Nephron progenitor cell (in vitro differentiated cells): Measurements from ENCODE around the gene RASAL2.

Experiments
- DNase-seq: peaks from one replicate; pipeline ENCODE4 v3.0.0; 2021
- H3K27ac Mint-ChIP-seq: 2 replicates; pipeline ENCODE4 v1.8.0; 2021; ENCODE audit warnings: mild to moderate bottlenecking, moderate library complexity, mixed read lengths
- H3K27me3 Mint-ChIP-seq: 2 replicates; pipeline ENCODE4 v1.8.0; 2021; ENCODE audit warnings: mild to moderate bottlenecking, low read depth, mixed read lengths; ENCODE audit not compliant: poor library complexity
- H3K36me3 Mint-ChIP-seq: 2 replicates; pipeline ENCODE4 v1.8.0; 2021; ENCODE audit warnings: low read depth, mixed read lengths
- H3K4me1 Mint-ChIP-seq: 2 replicates; pipeline ENCODE4 v1.8.0; 2021; ENCODE audit warnings: mixed read lengths
- H3K4me3 Mint-ChIP-seq: 2 replicates; pipeline ENCODE4 v1.8.0; 2021; ENCODE audit warnings: mild to moderate bottlenecking, moderate library complexity, mixed read lengths
- H3K9me3 Mint-ChIP-seq: 2 replicates; pipeline ENCODE4 v1.8.0; 2021; ENCODE audit warnings: mild to moderate bottlenecking, moderate library complexity, mixed read lengths
- CTCF ChIP-seq: fragments of 200-600 bp; sonication (generic); IDR thresholded peaks from 2 replicates; pipeline ENCODE4 v1.5.0; 2021; ENCODE audit warnings: antibody characterized with exemption

RASAL2 gene

GRCh38 chr1:178172939-178173338 lies 79.0 kb downstream of the RASAL2 start:
- H3K4me3 Mint-ChIP-seq: no peak overlapping the region
- H3K27me3 Mint-ChIP-seq: no peaks in the 10 kb centered on the region
- H3K4me1 Mint-ChIP-seq: no peaks in the 10 kb centered on the region
- no peaks in the 10 kb centered on the region for H3K36me3 Mint-ChIP-seq
- DNase-seq: no peak
- no peak for TF ChIP-seq CTCF
- no peak overlapping the region for H3K27ac Mint-ChIP-seq
- no peaks in the 10 kb centered on the region for H3K9me3 Mint-ChIP-seq

GRCh38 chr1:178174539-178174938 lies 80.6 kb downstream of the RASAL2 start:
- no peak for TF ChIP-seq CTCF
- no peaks in the 10 kb centered on the region for H3K27me3 Mint-ChIP-seq
- H3K36me3 Mint-ChIP-seq: no peaks in the 10 kb centered on the region
- H3K27ac Mint-ChIP-seq: no peak overlapping the region
- no peak for DNase-seq
- H3K4me1 Mint-ChIP-seq: no peaks in the 10 kb centered on the region
- no peak overlapping the region for H3K4me3 Mint-ChIP-seq
- H3K9me3 Mint-ChIP-seq: no peaks in the 10 kb centered on the region

GRCh38 chr1:178180405-178180804 lies 86.5 kb downstream of the RASAL2 start:
- H3K4me1 Mint-ChIP-seq: no peaks in the 10 kb centered on the region
- no peaks in the 10 kb centered on the region for H3K27me3 Mint-ChIP-seq
- no peak overlapping the region for H3K27ac Mint-ChIP-seq
- TF ChIP-seq CTCF: no peak
- H3K4me3 Mint-ChIP-seq: no peak overlapping the region
- no peaks in the 10 kb centered on the region for H3K36me3 Mint-ChIP-seq
- DNase-seq: no peak
- no peaks in the 10 kb centered on the region for H3K9me3 Mint-ChIP-seq

- peaks cover 10% of the 10 kb centered on the region for H3K9me3 Mint-ChIP-seq
- peaks cover 5% of the 10 kb centered on the region for H3K27me3 Mint-ChIP-seq
- TF ChIP-seq CTCF: no peak
- H3K4me1 Mint-ChIP-seq: no peaks in the 10 kb centered on the region
- H3K36me3 Mint-ChIP-seq: no peaks in the 10 kb centered on the region
- no peak overlapping the region for H3K27ac Mint-ChIP-seq
- DNase-seq: no peak
- no peak overlapping the region for H3K4me3 Mint-ChIP-seq
These were observed 89.9 kb downstream of the RASAL2 start for GRCh38 chr1:178183796-178184195.

- H3K27ac Mint-ChIP-seq: no peak overlapping the region
- H3K4me1 Mint-ChIP-seq: no peaks in the 10 kb centered on the region
- H3K4me3 Mint-ChIP-seq: no peak overlapping the region
- TF ChIP-seq CTCF: no peak
- H3K9me3 Mint-ChIP-seq: peaks cover 10% of the 10 kb centered on the region
- H3K36me3 Mint-ChIP-seq: no peaks in the 10 kb centered on the region
- DNase-seq: no peak
- H3K27me3 Mint-ChIP-seq: peaks cover 5% of the 10 kb centered on the region
These were observed 94.4 kb downstream of the RASAL2 start for GRCh38 chr1:178188306-178188705.

- H3K4me3 Mint-ChIP-seq: no peak overlapping the region
- no peaks in the 10 kb centered on the region for H3K4me1 Mint-ChIP-seq
- peak; percentile 56 for TF ChIP-seq CTCF
- DNase-seq: peak; percentile 27
- H3K36me3 Mint-ChIP-seq: no peaks in the 10 kb centered on the region
- H3K27me3 Mint-ChIP-seq: peaks cover 5% of the 10 kb centered on the region
- no peak overlapping the region for H3K27ac Mint-ChIP-seq
- peaks cover 10% of the 10 kb centered on the region for H3K9me3 Mint-ChIP-seq
These were observed 95.9 kb downstream of the RASAL2 start for GRCh38 chr1:178189814-178190213.
